AG09309 (cell line): ENCODE data around the gene MSANTD1.

Source experiments
- DNase-seq: peaks from one replicate; pipeline ENCODE4 v3.0.0-alpha.2; 2010; ENCODE audit warnings: low read depth
- H3K4me3 ChIP-seq: 2 replicates; pipeline ENCODE4 v1.5.1; 2011; ENCODE audit warnings: mild to moderate bottlenecking, low read depth, low read length, moderate library complexity; ENCODE audit not compliant: control insufficient read depth
- TF ChIP-seq, protein P1 (sequence below): IDR thresholded peaks from 2 replicates; pipeline ENCODE4 v1.5.1; 2011; ENCODE audit warnings: mild to moderate bottlenecking, low read depth, low read length, inconsistent platforms; ENCODE audit not compliant: insufficient read depth, control insufficient read depth; ENCODE audit errors: missing control alignments

The MSANTD1 gene

DNA sequence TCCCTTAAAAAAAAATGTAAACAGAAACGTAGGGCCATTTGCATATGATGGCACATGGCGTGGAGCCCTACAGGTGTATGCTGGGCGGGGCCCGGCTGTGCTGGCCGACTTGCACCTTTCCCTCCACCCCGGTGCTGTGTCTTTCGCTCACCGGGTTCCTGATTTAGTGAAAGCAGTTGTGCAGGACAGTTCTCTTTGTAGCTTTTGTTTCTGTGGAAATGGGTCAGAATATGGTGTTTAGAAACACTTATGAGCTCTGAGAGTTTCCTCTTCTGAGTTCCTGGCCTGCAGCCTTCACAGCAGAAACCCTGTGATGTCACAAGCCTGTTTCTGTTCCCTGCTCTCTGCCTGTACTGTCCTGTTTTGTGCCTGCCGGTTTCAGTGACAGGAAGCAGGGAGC lies 22.5 kb upstream of the MSANTD1 start:
- no peak overlapping the region for H3K4me3 ChIP-seq
- TF ChIP-seq, protein P1, sequence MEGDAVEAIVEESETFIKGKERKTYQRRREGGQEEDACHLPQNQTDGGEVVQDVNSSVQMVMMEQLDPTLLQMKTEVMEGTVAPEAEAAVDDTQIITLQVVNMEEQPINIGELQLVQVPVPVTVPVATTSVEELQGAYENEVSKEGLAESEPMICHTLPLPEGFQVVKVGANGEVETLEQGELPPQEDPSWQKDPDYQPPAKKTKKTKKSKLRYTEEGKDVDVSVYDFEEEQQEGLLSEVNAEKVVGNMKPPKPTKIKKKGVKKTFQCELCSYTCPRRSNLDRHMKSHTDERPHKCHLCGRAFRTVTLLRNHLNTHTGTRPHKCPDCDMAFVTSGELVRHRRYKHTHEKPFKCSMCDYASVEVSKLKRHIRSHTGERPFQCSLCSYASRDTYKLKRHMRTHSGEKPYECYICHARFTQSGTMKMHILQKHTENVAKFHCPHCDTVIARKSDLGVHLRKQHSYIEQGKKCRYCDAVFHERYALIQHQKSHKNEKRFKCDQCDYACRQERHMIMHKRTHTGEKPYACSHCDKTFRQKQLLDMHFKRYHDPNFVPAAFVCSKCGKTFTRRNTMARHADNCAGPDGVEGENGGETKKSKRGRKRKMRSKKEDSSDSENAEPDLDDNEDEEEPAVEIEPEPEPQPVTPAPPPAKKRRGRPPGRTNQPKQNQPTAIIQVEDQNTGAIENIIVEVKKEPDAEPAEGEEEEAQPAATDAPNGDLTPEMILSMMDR: no peak
- no peak for DNase-seq

GRCh38 chr4:3226944-3227343 lies 22.0 kb upstream of the MSANTD1 start:
- no peak overlapping the region for H3K4me3 ChIP-seq
- DNase-seq: no peak
- TF ChIP-seq, protein P1: no peak

- no peak overlapping the region for H3K4me3 ChIP-seq
- TF ChIP-seq, protein P1: no peak
- no peak for DNase-seq
These were observed 20.9 kb upstream of the MSANTD1 start for GRCh38 chr4:3227878-3228675.

DNA sequence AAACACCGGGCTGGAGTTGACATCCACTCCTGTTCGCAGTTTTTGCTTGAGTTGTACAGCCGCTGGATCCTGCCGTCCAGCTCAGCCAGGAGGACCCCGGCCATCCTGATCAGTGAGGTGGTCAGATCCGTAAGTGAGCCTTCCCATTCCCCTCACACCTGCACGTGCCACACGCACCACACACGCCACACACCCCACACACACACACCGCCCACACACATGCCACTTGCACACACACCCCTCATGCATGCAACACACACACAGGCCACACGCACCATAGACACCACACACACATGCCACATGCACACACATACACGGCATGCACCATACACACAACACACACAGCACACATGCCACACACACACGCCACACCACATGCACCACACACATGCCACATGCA lies 20.1 kb upstream of the MSANTD1 start:
- no peak overlapping the region for H3K4me3 ChIP-seq
- TF ChIP-seq, protein P1: no peak

DNA sequence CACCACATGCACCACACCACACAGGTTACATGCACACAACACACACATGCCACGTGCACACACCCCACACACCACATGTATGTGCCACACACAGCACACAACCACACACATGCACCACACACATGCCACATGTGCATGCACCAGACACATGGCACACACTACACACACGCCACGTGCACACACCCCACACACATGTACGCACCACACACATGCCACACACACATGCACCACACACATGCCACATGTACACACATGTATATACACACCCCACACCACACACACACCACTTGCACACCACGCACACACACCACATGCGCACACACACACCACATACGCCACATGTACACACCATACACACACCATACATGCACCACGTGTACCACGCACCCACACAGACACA lies 19.6 kb upstream of the MSANTD1 start:
- no peak overlapping the region for H3K4me3 ChIP-seq
- no peak for DNase-seq
- TF ChIP-seq, protein P1: no peak

More for the DNA sequence above, 20.1 kb upstream of the MSANTD1 start:
- no peak for DNase-seq

- TF ChIP-seq, protein P1: no peak
- DNase-seq: no peak
- no peak overlapping the region for H3K4me3 ChIP-seq
These were observed 19.0 kb upstream of the MSANTD1 start for GRCh38 chr4:3229964-3230363.
